GM23248 (cell line): ENCODE measurements around the gene SEPTIN10.

Experiments used
- EZH2 ChIP-seq: fragments of 200-600 bp; sonication (generic); IDR thresholded peaks from 2 replicates; pipeline ENCODE4 v1.6.1; 2018; ENCODE audit warnings: antibody characterized with exemption, mild to moderate bottlenecking; ENCODE audit not compliant: insufficient read depth, poor library complexity, severe bottlenecking
- EZH2phosphoT487 ChIP-seq: fragments of 200-600 bp; sonication (generic); IDR thresholded peaks from 2 replicates; pipeline ENCODE4 v1.6.1; 2018; ENCODE audit warnings: antibody characterized with exemption, moderate library complexity, mild to moderate bottlenecking, low read depth; ENCODE audit not compliant: insufficient read depth

- no peak for TF ChIP-seq EZH2
- TF ChIP-seq EZH2phosphoT487 = no peak
Observed at GRCh38 chr2:109616184-109616583, 2.4 kb upstream of the SEPTIN10 start.
